PC-3 (cell line): ENCODE measurements around the gene SYCE1. TPM values are rescaled to one million over a fixed set of nuclear protein-coding genes. Genes with fewer than 3 reads are reported as not detected.

Experiments
- ATAC-seq: fragments of 200-7000 bp; cut with Tn5 transposase; 2 replicates; pipeline ENCODE4 v1.9.1; 2020; ENCODE audit warnings: mild to moderate bottlenecking, moderate library complexity
- BruUV-seq: library from RNA; stranded (reverse); fragments of 400-500 nt; replicated peaks from 2 replicates; lab custom pipeline; 2021; lab: Mats Ljungman, UMichigan
- CTCF ChIA-PET: fragments of 300-600 bp; sonication (Branson Sonifier 250); formaldehyde crosslinking; loops from one replicate; lab custom pipeline; 2022; ENCODE audit warnings: antibody characterized with exemption; lab: Charles Lee
- POLR2A ChIA-PET: fragments of 300-600 bp; sonication (Branson Sonifier 250); formaldehyde crosslinking; loops from one replicate; lab custom pipeline; 2022; ENCODE audit warnings: antibody characterized with exemption; ENCODE audit not compliant: unreplicated experiment; lab: Charles Lee
- DNase-seq: peaks from one replicate; pipeline ENCODE4 v3.0.0-alpha.2; 2015
- H2AFZ ChIP-seq: fragments of 300-600 bp; sonication (generic); 2 replicates; pipeline ENCODE4 v1.6.0; 2016; ENCODE audit warnings: antibody characterized with exemption, low read length
- H3F3A ChIP-seq: fragments of 300-600 bp; sonication (generic); one replicate; pipeline ENCODE4 v1.6.0; 2017; ENCODE audit warnings: antibody characterized with exemption, low read length, control low read depth, mild to moderate bottlenecking; ENCODE audit not compliant: unreplicated experiment
- H3K27ac ChIP-seq: fragments of 300-600 bp; sonication (generic); 2 replicates; pipeline ENCODE4 v1.5.1; 2016; ENCODE audit warnings: mild to moderate bottlenecking, low read length
- H3K27me3 ChIP-seq: fragments of 300-600 bp; sonication (generic); 2 replicates; pipeline ENCODE4 v1.6.1; 2016; ENCODE audit warnings: low read length, mixed read lengths
- H3K36me3 ChIP-seq: fragments of 300-600 bp; sonication (generic); 2 replicates; pipeline ENCODE4 v1.6.1; 2016; ENCODE audit warnings: low read depth, mixed run types, low read length, mixed read lengths
- H3K4me1 ChIP-seq: fragments of 300-600 bp; sonication (generic); 2 replicates; pipeline ENCODE4 v1.5.1; 2016; ENCODE audit warnings: low read length; ENCODE audit not compliant: insufficient read depth
- H3K4me2 ChIP-seq: fragments of 300-600 bp; sonication (generic); 2 replicates; pipeline ENCODE4 v1.6.0; 2016; ENCODE audit warnings: low read length
- H3K4me3 ChIP-seq: fragments of 300-600 bp; sonication (generic); 2 replicates; pipeline ENCODE4 v1.5.1; 2016; ENCODE audit warnings: mild to moderate bottlenecking, low read length, mixed read lengths
- H3K79me2 ChIP-seq: fragments of 300-600 bp; sonication (generic); 2 replicates; pipeline ENCODE4 v1.6.1; 2017; ENCODE audit warnings: low read length, mixed read lengths
- H3K9ac ChIP-seq: fragments of 300-600 bp; sonication (generic); 2 replicates; pipeline ENCODE4 v1.6.0; 2016; ENCODE audit warnings: mild to moderate bottlenecking, low read length
- H3K9me2 ChIP-seq: fragments of 300-600 bp; sonication (generic); replicated peaks from 2 replicates; pipeline ENCODE4 v1.6.1; 2016; ENCODE audit warnings: mixed run types, low read length, mixed read lengths
- H3K9me3 ChIP-seq: fragments of 300-600 bp; sonication (generic); 2 replicates; pipeline ENCODE4 v1.6.1; 2016; ENCODE audit warnings: low read length, mixed read lengths
- H4K20me1 ChIP-seq: fragments of 300-600 bp; sonication (generic); 2 replicates; pipeline ENCODE4 v1.6.1; 2016; ENCODE audit warnings: low read length, mixed read lengths
- CTCF ChIP-seq: fragments of 300-600 bp; sonication (generic); conservative IDR thresholded peaks from 2 replicates; pipeline ENCODE4 v1.5.1; 2017; ENCODE audit warnings: antibody characterized with exemption, low read depth, mild to moderate bottlenecking, low read length
- EZH2 ChIP-seq: fragments of 300-600 bp; sonication (generic); IDR thresholded peaks from one replicate; pipeline ENCODE4 v1.6.1; 2017; ENCODE audit warnings: antibody characterized with exemption, mild to moderate bottlenecking, low read length; ENCODE audit not compliant: unreplicated experiment
- EZH2phosphoT487 ChIP-seq: fragments of 300-600 bp; sonication (generic); IDR thresholded peaks from 2 replicates; pipeline ENCODE4 v1.6.1; 2018; ENCODE audit warnings: mild to moderate bottlenecking, antibody characterized with exemption, low read length, borderline replicate concordance
- intact Hi-C: fragments of 100-400 bp; cut with micrococcal nuclease; formaldehyde crosslinking; loops from 2 replicates; pipeline ENCODE4 v1.9.0; 2023
- total RNA-seq: library from RNA; depleted of rRNA; stranded (reverse); fragments of >200 nt; gene quantifications from 2 replicates; pipeline ENCODE4 v1.2.3, GENCODE V29; 2014

The SYCE1 gene
- total RNA-seq, 1 experiment from 2014 or later: not detected

DNA sequence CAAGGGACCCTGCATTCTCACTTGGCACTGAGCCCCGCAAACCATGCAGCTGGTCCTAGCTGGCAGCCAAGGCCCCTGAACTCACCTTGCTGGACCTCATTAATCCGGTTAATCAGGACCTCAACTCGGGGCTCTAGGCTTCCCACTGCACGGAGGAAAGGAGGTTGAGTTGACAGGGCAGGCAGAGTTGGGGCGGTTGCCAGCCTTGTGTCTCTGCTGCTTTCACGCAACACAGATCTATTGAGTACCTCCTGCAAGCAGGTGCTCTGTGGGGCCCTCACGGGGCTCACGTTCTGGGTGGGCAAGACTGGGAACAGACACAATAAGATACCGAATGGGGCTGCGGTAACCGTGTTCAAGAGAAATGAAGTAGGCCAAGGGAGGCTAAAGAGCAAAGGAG is 6.2 kb downstream of the SYCE1 start:
- intact Hi-C loops: no loop called here
- ChIA-PET CTCF (no interaction called here), POLR2A (no interaction called here)
- ATAC-seq (no peak), DNase-seq (no peak)
- Histone ChIP-seq H3K4me2 (no peak overlapping the region), H4K20me1 (no peaks in the 10 kb centered on the region), H3K9me3 (no peaks in the 10 kb centered on the region), H3K27me3 (peaks cover 15% of the 10 kb centered on the region; the same call in 1 of the 2 replicates), H3K79me2 (no peaks in the 10 kb centered on the region), H2AFZ (no peak overlapping the region), H3K9ac (no peak overlapping the region), H3K36me3 (no peaks in the 10 kb centered on the region), H3K4me3 (no peak overlapping the region), H3K9me2 (no peaks in the 10 kb centered on the region), H3F3A (no peaks in the 10 kb centered on the region), H3K4me1 (no peaks in the 10 kb centered on the region), H3K27ac (no peak overlapping the region)
- TF ChIP-seq EZH2phosphoT487 (no peak), EZH2 (no peak), CTCF (no peak)
- BruUV-seq: no TSS peak

- Histone ChIP-seq H3K9ac (no peak overlapping the region), H3F3A (no peaks in the 10 kb centered on the region), H3K4me3 (no peak overlapping the region), H4K20me1 (no peaks in the 10 kb centered on the region), H3K9me2 (no peaks in the 10 kb centered on the region), H3K27me3 (peaks cover 22% of the 10 kb centered on the region; the same call in 1 of the 2 replicates), H3K4me2 (no peak overlapping the region), H3K79me2 (no peaks in the 10 kb centered on the region), H3K36me3 (no peaks in the 10 kb centered on the region), H3K9me3 (no peaks in the 10 kb centered on the region), H2AFZ (no peak overlapping the region), H3K27ac (no peak overlapping the region), H3K4me1 (no peaks in the 10 kb centered on the region)
- TF ChIP-seq EZH2phosphoT487 (no peak), CTCF (peak; percentile 27; the same call in 1 of the 2 replicates)
- no TSS peak for BruUV-seq
- ChIA-PET CTCF (no interaction called here), POLR2A (no interaction called here)
- ATAC-seq (no peak), DNase-seq (no peak)
- intact Hi-C loops: no loop called here
Observed at GRCh38 chr10:133557381-133557780, 8.0 kb downstream of the SYCE1 start.

DNA sequence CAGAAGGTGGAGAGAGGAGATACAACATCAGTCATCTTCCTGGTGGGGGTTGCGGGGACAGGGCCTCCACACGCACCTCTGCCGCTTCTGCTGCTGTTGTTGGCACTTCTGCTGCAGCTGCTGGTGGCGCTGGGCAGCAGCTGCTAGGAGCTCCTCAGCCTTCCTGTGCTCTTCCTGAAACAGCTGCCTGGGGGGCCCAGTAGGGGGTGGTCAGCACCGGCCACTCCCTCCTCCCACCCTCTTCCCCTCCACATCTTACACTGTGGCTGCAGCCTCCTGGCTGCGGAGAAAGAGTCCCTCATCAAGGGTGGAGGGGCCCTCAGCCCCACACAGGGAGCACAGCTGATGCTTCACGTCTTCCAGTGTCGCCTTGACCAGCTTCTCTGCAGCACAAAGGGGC is 9.9 kb downstream of the SYCE1 start:
- no peaks in the 10 kb centered on the region for H3K4me1 ChIP-seq
- H3K36me3 ChIP-seq: no peaks in the 10 kb centered on the region
- POLR2A ChIA-PET: no interaction called here
- no peaks in the 10 kb centered on the region for H3F3A ChIP-seq
- no peak overlapping the region for H3K4me3 ChIP-seq
- intact Hi-C loops: no loop called here
- H3K9me2 ChIP-seq: no peaks in the 10 kb centered on the region
- H4K20me1 ChIP-seq: no peaks in the 10 kb centered on the region
- no peaks in the 10 kb centered on the region for H3K9me3 ChIP-seq
- DNase-seq: no peak
- H3K27ac ChIP-seq: no peak overlapping the region
- H3K27me3 ChIP-seq: peaks cover 17% of the 10 kb centered on the region; the same call in 1 of the 2 replicates
- CTCF ChIA-PET: no interaction called here
- no peak for ATAC-seq
- BruUV-seq: no TSS peak
- no peak overlapping the region for H3K4me2 ChIP-seq
- no peaks in the 10 kb centered on the region for H3K79me2 ChIP-seq
- no peak overlapping the region for H3K9ac ChIP-seq
- no peak overlapping the region for H2AFZ ChIP-seq
- TF ChIP-seq CTCF (no peak), EZH2phosphoT487 (no peak), EZH2 (no peak)
